Esophagus squamous epithelium (tissue), 5 donors: Measurements from ENCODE around the gene CFAP69. TPM values are rescaled to one million over a fixed set of nuclear protein-coding genes. Genes with fewer than 3 reads are reported as not detected.
A peak's percentile ranks its signal among the peaks of the same experiment; 100 is the strongest.
"Not testable (repeated sequence)": the region's sequence is repeated elsewhere in the genome, so short reads cannot be mapped to it uniquely, and the experiment has no call there.

Experiments used
- DNase-seq: peaks from one replicate; lab custom pipeline; 2025; lab: John Stamatoyannopoulos, UW
- H3K27ac ChIP-seq, 4 donors: fragments of 200-600 bp; sonication (generic); one replicate each; pipeline ENCODE4 v1.5.1; 2016 to 2019; ENCODE audit warnings: mild to moderate bottlenecking in 1 of 4
- H3K27me3 ChIP-seq, 4 donors: fragments of 200-600 bp; sonication (generic); 1 replicate in 3 of 4; 2 replicates in 1 of 4; pipeline versions ENCODE4 v1.5.1 to v1.6.0; 2017 to 2021; ENCODE audit warnings: antibody characterized with exemption in 1 of 4
- H3K36me3 ChIP-seq, 3 donors: fragments of 200-600 bp; sonication (generic); one replicate each; pipeline ENCODE4 v1.5.1; 2016 to 2019
- H3K4me1 ChIP-seq, 3 donors: fragments of 200-600 bp; sonication (generic); one replicate each; pipeline ENCODE4 v1.5.1; 2017 to 2019
- H3K4me3 ChIP-seq, 4 donors: fragments of 200-600 bp; sonication (generic); 1 replicate in 3 of 4; 2 replicates in 1 of 4; pipeline ENCODE4 v1.5.1; 2016 to 2019; ENCODE audit warnings: mild to moderate bottlenecking in 2 of 4, moderate library complexity in 1 of 4
- H3K9me3 ChIP-seq, 3 donors: fragments of 200-600 bp; sonication (generic); one replicate each; pipeline ENCODE4 v1.5.1; 2016 to 2019
- POLR2A ChIP-seq, 4 donors: fragments of 450-650 bp; IDR thresholded peaks; one replicate each; pipeline ENCODE4 v1.6.1; 2017; ENCODE audit warnings: antibody characterized with exemption in 4 of 4, mild to moderate bottlenecking in 4 of 4, moderate library complexity in 3 of 4
- WGBS, 2 donors: methylation state at CpG; one replicate each; pipeline ENCODE4 v1.1.5; 2018; 5-methylcytosine and 5-hydroxymethylcytosine counted together
- intact Hi-C: fragments of 100-400 bp; cut with DNase I; formaldehyde crosslinking; loops from one replicate; pipeline ENCODE4 v1.15.0; 2022
- total RNA-seq, 4 donors: library from RNA; depleted of rRNA; stranded (reverse); fragments of >200 nt; gene quantifications; one replicate each; pipeline ENCODE4 v1.1.0, GENCODE V29; 2016
- TF ChIP-seq, protein P1 (sequence below), 6 experiments: fragments of 450-650 bp in 4 of 6; fragments of 200-600 bp in 2 of 6; sonication (generic) in 2 of 6; IDR thresholded peaks; one replicate each; pipeline ENCODE4 v1.5.1; 2016 to 2019; ENCODE audit warnings: antibody characterized with exemption in 6 of 6, mild to moderate bottlenecking in 4 of 6, moderate library complexity in 4 of 6
- donor health status: DM: yes; HTN: yes; CAD: no.

Gene CFAP69
- total RNA-seq, 4 donors from 2014 or later, result 1.8 to 9.0 (median 2.0) TPM

DNA sequence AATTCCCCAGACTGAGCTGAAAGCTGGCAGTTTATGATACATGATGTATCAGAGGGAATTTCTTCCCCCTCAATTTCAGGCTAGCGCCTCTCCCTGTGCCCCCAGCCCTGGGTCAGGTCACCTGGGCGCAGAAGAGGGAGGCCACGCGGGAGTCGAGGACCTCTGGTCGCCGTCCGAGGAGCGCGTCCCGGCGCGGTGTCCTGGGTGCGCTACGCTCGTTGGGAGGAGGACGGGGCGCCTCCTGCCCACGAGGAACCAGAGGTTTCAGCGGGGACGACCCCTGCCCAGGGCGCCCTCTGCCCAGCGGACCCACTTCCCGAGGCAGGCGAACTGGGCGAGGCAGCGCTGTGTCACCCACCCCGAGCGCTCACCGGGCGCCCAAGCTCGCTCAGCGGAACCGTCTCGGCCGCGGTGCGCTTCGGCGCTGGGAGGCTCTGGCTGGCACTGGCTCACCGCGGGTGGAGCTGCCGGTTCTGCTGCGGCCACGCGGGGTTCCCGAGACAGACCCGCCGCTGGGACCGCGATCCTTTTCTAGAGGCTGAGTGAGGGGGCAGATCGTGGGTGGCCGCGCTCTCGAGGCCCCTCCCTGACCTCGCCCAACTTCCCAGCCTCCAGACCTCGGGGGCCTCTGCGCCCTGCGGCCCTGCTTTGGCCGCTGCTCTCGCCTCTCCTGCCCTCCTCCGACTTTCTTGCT, 76.0 kb downstream of the CFAP69 start, which contains the start of gene FAM237B:
Gene FAM237B (minus strand): TSS at position 504 of the 694 bp plus-strand sequence. CDS start 1,556 bp downstream, outside the sequence.
- Histone ChIP-seq H3K36me3 (no peaks in the 10 kb centered on the region), H3K4me1 (peaks cover 0 to 14% (median 5%) of the 10 kb centered on the region in 3 donors), H3K27me3 (peaks cover 0 to 81% (median 5%) of the 10 kb centered on the region in 4 donors), H3K9me3 (no peaks in the 10 kb centered on the region), H3K27ac (no peak within 1 kb of the TSS), H3K4me3 (peak within 1 kb of the TSS in 2 of 4 donors; percentile 30 to 52)
- WGBS, 2 donors, result 2 to 8% methylated on average over 12 to 22 of the region's 62 CpGs
- no peak for DNase-seq
- intact Hi-C loops, result no loop called here
- TF ChIP-seq, protein P1, sequence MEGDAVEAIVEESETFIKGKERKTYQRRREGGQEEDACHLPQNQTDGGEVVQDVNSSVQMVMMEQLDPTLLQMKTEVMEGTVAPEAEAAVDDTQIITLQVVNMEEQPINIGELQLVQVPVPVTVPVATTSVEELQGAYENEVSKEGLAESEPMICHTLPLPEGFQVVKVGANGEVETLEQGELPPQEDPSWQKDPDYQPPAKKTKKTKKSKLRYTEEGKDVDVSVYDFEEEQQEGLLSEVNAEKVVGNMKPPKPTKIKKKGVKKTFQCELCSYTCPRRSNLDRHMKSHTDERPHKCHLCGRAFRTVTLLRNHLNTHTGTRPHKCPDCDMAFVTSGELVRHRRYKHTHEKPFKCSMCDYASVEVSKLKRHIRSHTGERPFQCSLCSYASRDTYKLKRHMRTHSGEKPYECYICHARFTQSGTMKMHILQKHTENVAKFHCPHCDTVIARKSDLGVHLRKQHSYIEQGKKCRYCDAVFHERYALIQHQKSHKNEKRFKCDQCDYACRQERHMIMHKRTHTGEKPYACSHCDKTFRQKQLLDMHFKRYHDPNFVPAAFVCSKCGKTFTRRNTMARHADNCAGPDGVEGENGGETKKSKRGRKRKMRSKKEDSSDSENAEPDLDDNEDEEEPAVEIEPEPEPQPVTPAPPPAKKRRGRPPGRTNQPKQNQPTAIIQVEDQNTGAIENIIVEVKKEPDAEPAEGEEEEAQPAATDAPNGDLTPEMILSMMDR (IDR thresholded peaks at IDR 0.05), result no peak
- TF ChIP-seq POLR2A (IDR thresholded peaks at IDR 0.05), result no peak

- intact Hi-C loops, result no loop called here
These were observed 77.9 kb downstream of the CFAP69 start for GRCh38 chr7:90322837-90323236.

GRCh38 chr7:90326500-90326899, 81.5 kb downstream of the CFAP69 start:
- Histone ChIP-seq H3K27me3 (peaks cover 0 to 41% (median 0%) of the 10 kb centered on the region in 4 donors), H3K36me3 (no peaks in the 10 kb centered on the region), H3K27ac (no peak overlapping the region), H3K4me3 (no peak overlapping the region), H3K4me1 (peaks cover 0 to 2% (median 0%) of the 10 kb centered on the region in 3 donors), H3K9me3 (no peaks in the 10 kb centered on the region)
- intact Hi-C loops, result no loop called here
- DNase-seq, result no peak
- WGBS, 2 donors, result 8 to 17% methylated on average over 1 of the region's 1 CpG
- TF ChIP-seq, protein P1 (IDR thresholded peaks at IDR 0.05), result no peak
- TF ChIP-seq POLR2A (IDR thresholded peaks at IDR 0.05), result no peak

More at GRCh38 chr7:90322837-90323236, 77.9 kb downstream of the CFAP69 start:
- no peak for DNase-seq
- no peaks in the 10 kb centered on the region for H3K9me3 ChIP-seq
- H3K27ac ChIP-seq, result no peak overlapping the region
- H3K27me3 ChIP-seq, result peaks cover 0 to 78% (median 5%) of the 10 kb centered on the region in 4 donors
- H3K4me3 ChIP-seq, result no peak overlapping the region
- peaks cover 0 to 14% (median 5%) of the 10 kb centered on the region in 3 donors for H3K4me1 ChIP-seq
- H3K36me3 ChIP-seq, result no peaks in the 10 kb centered on the region
- TF ChIP-seq, protein P1 (IDR thresholded peaks at IDR 0.05), result no peak
- TF ChIP-seq POLR2A (IDR thresholded peaks at IDR 0.05), result no peak

- intact Hi-C loops, result no loop called here
- H3K27me3 ChIP-seq, result peaks cover 0 to 4% (median 0%) of the 10 kb centered on the region in 4 donors
- no peak overlapping the region for H3K4me3 ChIP-seq
- no peak overlapping the region for H3K27ac ChIP-seq
- no peaks in the 10 kb centered on the region for H3K36me3 ChIP-seq
- DNase-seq, result no peak
- H3K4me1 ChIP-seq, result no peaks in the 10 kb centered on the region
- 83 to 100% methylated on average over 1 to 2 of the region's 48 CpGs for WGBS, 2 donors
- no peak for TF ChIP-seq POLR2A (IDR thresholded peaks at IDR 0.05)
- TF ChIP-seq, protein P1 (IDR thresholded peaks at IDR 0.05), result no peak
- H3K9me3 ChIP-seq, result no peaks in the 10 kb centered on the region
These were observed 89.3 kb downstream of the CFAP69 start for GRCh38 chr7:90334193-90334843.

DNA sequence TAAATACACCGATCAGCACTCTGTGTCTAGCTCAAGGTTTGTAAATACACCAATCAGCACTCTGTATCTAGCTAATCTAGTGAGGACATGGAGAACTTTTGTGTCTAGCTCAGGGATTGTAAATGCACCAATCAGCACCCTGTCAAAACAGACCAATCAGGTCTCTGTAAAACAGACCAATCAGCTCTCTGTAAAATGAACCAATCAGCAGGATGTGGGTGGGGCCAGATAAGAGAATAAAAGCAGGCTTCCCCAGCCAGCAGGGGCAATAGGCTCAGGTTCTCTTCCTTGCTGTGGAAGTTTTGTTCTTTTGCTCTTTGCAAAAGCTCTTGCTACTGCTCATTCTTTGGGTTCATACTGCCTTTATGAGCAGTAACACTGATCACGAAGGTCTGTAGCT, 90.0 kb downstream of the CFAP69 start:
- H3K4me3 ChIP-seq, H3K4me1 ChIP-seq, H3K9me3 ChIP-seq, H3K27ac ChIP-seq, intact Hi-C loops, H3K27me3 ChIP-seq, DNase-seq, H3K36me3 ChIP-seq: not testable (repeated sequence)
- 100% methylated on average over 1 of the region's 2 CpGs for WGBS, 2 donors
